ENCODE data around the gene HGF. TPM values are rescaled to one million over a fixed set of nuclear protein-coding genes. Genes with fewer than 3 reads are reported as not detected.

HGF gene
- total and polyA plus RNA-seq, 8 donors, result 0.60 to 10.7 (median 6.6) TPM

- Histone ChIP-seq H3K4me1 (no peaks in the 10 kb centered on the region), H3K36me3 (no peaks in the 10 kb centered on the region), H3K9me3 (no peaks in the 10 kb centered on the region), H3K27me3 (no peaks in the 10 kb centered on the region), H3K27ac (no peak overlapping the region), H3K4me3 (no peak overlapping the region)
- DNase-seq, result no peak
- TF ChIP-seq POLR2A (IDR thresholded peaks at IDR 0.05) (no peak), EP300 (IDR thresholded peaks at IDR 0.05) (no peak), POLR2AphosphoS5 (IDR thresholded peaks at IDR 0.05) (no peak), CTCF (IDR thresholded peaks at IDR 0.05) (no peak)
- WGBS, 5 donors, result 69 to 81% (median 74%) methylated on average over 2 of the region's 2 CpGs
- intact Hi-C loops (cut with DNase I; ENCODE audit: low total_unique reads), result no loop called here
These were observed 89.7 kb downstream of the HGF start for GRCh38 chr7:81680120-81680519.

- TF ChIP-seq POLR2AphosphoS5 (IDR thresholded peaks at IDR 0.05), result no peak
- no peak for TF ChIP-seq CTCF (IDR thresholded peaks at IDR 0.05)
- TF ChIP-seq POLR2A (IDR thresholded peaks at IDR 0.05), result no peak
- TF ChIP-seq EP300 (IDR thresholded peaks at IDR 0.05), result no peak
- H3K9me3 ChIP-seq, result no peaks in the 10 kb centered on the region
- no peak overlapping the region for H3K27ac ChIP-seq
- 64 to 84% (median 73%) methylated on average over 1 of the region's 1 CpG for WGBS, 5 donors
- DNase-seq, result no peak
- no peaks in the 10 kb centered on the region for H3K36me3 ChIP-seq
- intact Hi-C loops (cut with DNase I; ENCODE audit: low total_unique reads), result no loop called here
- H3K4me3 ChIP-seq, result no peak overlapping the region
- no peaks in the 10 kb centered on the region for H3K27me3 ChIP-seq
- H3K4me1 ChIP-seq, result peaks cover 0 to 7% (median 0%) of the 10 kb centered on the region in 4 donors
These were observed 93.0 kb downstream of the HGF start for GRCh38 chr7:81676813-81677212.

- H3K9me3 ChIP-seq, result no peaks in the 10 kb centered on the region
- no peak overlapping the region for H3K4me3 ChIP-seq
- peaks cover 0 to 7% (median 0%) of the 10 kb centered on the region in 4 donors for H3K4me1 ChIP-seq
- no peaks in the 10 kb centered on the region for H3K36me3 ChIP-seq
- no peaks in the 10 kb centered on the region for H3K27me3 ChIP-seq
- intact Hi-C loops (cut with DNase I; ENCODE audit: low total_unique reads), result no loop called here
- WGBS, 5 donors, result 62 to 65% (median 64%) methylated on average over 3 of the region's 3 CpGs
- no peak overlapping the region for H3K27ac ChIP-seq
- TF ChIP-seq POLR2A (IDR thresholded peaks at IDR 0.05) (no peak), EP300 (IDR thresholded peaks at IDR 0.05) (no peak), POLR2AphosphoS5 (IDR thresholded peaks at IDR 0.05) (no peak), CTCF (IDR thresholded peaks at IDR 0.05) (no peak)
- no peak for DNase-seq
These were observed 93.6 kb downstream of the HGF start for GRCh38 chr7:81676105-81676811.

GRCh38 chr7:81674431-81674830 is 95.4 kb downstream of the HGF start:
- no peaks in the 10 kb centered on the region for H3K27me3 ChIP-seq
- no peaks in the 10 kb centered on the region for H3K9me3 ChIP-seq
- no peak for DNase-seq
- intact Hi-C loops (cut with DNase I; ENCODE audit: low total_unique reads), result no loop called here
- no peak overlapping the region for H3K4me3 ChIP-seq
- H3K27ac ChIP-seq, result no peak overlapping the region
- TF ChIP-seq POLR2A (IDR thresholded peaks at IDR 0.05), result no peak
- TF ChIP-seq CTCF (IDR thresholded peaks at IDR 0.05), result no peak
- TF ChIP-seq EP300 (IDR thresholded peaks at IDR 0.05), result no peak
- no peak for TF ChIP-seq POLR2AphosphoS5 (IDR thresholded peaks at IDR 0.05)
- H3K36me3 ChIP-seq, result no peaks in the 10 kb centered on the region
- 17 to 35% (median 23%) methylated on average over 2 of the region's 2 CpGs for WGBS, 5 donors
- H3K4me1 ChIP-seq, result peaks cover 0 to 7% (median 0%) of the 10 kb centered on the region in 4 donors

Data from stomach (tissue), 9 donors.